ENCODE results near the gene CHRDL2.
"Not testable (repeated sequence)": the region's sequence is repeated elsewhere in the genome, so short reads cannot be mapped to it uniquely, and the experiment has no call there.

DNA sequence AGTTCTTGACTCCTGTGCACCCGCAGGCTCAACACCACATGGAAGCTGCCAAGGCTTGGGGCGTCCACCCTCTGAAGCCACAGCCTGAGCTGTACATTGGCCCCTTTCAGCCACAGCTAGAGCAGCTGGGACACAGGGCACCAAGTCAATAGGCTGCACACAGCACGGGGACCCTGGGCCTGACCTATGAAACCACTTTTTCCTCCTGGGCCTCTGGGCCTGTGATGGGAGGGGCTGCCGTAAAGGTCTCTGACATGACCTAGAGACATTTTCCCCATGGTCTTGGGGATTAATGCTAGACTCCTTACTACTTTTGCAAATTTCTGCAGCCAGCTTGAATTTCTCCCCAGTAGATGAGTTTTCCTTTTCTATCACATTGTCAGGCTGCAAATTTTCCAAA, 72.1 kb downstream of the CHRDL2 start:
- TF ChIP-seq ZNF70 (CRISPR knock-in tag; IDR thresholded peaks at IDR 0.05); BACH2 (CRISPR knock-in tag; IDR thresholded peaks at IDR 0.05; ENCODE audit: borderline replicate concordance); OSR1 (CRISPR knock-in tag; IDR thresholded peaks at IDR 0.05); CREB5 (CRISPR knock-in tag; IDR thresholded peaks at IDR 0.05; ENCODE audit: low read depth); RARB (CRISPR knock-in tag; IDR thresholded peaks at IDR 0.05); ZFP3 (CRISPR knock-in tag; IDR thresholded peaks at IDR 0.05); CSRNP3 (CRISPR knock-in tag; IDR thresholded peaks at IDR 0.05): not testable (repeated sequence)
- TF ChIP-seq, protein P1, sequence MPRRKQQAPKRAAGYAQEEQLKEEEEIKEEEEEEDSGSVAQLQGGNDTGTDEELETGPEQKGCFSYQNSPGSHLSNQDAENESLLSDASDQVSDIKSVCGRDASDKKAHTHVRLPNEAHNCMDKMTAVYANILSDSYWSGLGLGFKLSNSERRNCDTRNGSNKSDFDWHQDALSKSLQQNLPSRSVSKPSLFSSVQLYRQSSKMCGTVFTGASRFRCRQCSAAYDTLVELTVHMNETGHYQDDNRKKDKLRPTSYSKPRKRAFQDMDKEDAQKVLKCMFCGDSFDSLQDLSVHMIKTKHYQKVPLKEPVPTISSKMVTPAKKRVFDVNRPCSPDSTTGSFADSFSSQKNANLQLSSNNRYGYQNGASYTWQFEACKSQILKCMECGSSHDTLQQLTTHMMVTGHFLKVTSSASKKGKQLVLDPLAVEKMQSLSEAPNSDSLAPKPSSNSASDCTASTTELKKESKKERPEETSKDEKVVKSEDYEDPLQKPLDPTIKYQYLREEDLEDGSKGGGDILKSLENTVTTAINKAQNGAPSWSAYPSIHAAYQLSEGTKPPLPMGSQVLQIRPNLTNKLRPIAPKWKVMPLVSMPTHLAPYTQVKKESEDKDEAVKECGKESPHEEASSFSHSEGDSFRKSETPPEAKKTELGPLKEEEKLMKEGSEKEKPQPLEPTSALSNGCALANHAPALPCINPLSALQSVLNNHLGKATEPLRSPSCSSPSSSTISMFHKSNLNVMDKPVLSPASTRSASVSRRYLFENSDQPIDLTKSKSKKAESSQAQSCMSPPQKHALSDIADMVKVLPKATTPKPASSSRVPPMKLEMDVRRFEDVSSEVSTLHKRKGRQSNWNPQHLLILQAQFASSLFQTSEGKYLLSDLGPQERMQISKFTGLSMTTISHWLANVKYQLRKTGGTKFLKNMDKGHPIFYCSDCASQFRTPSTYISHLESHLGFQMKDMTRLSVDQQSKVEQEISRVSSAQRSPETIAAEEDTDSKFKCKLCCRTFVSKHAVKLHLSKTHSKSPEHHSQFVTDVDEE (CRISPR knock-in tag; IDR thresholded peaks at IDR 0.05): not testable (repeated sequence)
- TF ChIP-seq, protein P2, sequence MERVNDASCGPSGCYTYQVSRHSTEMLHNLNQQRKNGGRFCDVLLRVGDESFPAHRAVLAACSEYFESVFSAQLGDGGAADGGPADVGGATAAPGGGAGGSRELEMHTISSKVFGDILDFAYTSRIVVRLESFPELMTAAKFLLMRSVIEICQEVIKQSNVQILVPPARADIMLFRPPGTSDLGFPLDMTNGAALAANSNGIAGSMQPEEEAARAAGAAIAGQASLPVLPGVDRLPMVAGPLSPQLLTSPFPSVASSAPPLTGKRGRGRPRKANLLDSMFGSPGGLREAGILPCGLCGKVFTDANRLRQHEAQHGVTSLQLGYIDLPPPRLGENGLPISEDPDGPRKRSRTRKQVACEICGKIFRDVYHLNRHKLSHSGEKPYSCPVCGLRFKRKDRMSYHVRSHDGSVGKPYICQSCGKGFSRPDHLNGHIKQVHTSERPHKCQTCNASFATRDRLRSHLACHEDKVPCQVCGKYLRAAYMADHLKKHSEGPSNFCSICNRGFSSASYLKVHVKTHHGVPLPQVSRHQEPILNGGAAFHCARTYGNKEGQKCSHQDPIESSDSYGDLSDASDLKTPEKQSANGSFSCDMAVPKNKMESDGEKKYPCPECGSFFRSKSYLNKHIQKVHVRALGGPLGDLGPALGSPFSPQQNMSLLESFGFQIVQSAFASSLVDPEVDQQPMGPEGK (CRISPR knock-in tag; IDR thresholded peaks at IDR 0.05; ENCODE audit: borderline replicate concordance): not testable (repeated sequence)

All from SK-N-SH treated with all-trans-retinoic acid at 6 μM for 48 hours (cell line).